Stimulated activated naive CD8-positive, alpha-beta T cell treated with anti-CD3 and anti-CD28 coated beads, Interleukin-15, amount 100 ng/mL, for 72 hours (primary cell): ENCODE data around the gene C2.

Source experiments
- ATAC-seq: fragments of 150-1000 bp; cut with Tn5 transposase; 2 replicates; pipeline ENCODE4 v1.10.0; 2021; ENCODE audit warnings: mild to moderate bottlenecking, moderate library complexity
- DNase-seq, 2 donors: peaks; one replicate each; pipeline ENCODE4 v3.0.0; 2021 to 2022
- H3K27ac Mint-ChIP-seq, 2 donors: one replicate each; pipeline ENCODE4 v1.8.0; 2022; ENCODE audit warnings: mild to moderate bottlenecking in 2 of 2, mixed read lengths in 2 of 2, moderate library complexity in 2 of 2
- H3K27me3 Mint-ChIP-seq: one replicate; pipeline ENCODE4 v1.8.0; 2022; ENCODE audit warnings: mixed read lengths
- H3K4me1 Mint-ChIP-seq: one replicate; pipeline ENCODE4 v1.8.0; 2022; ENCODE audit warnings: mild to moderate bottlenecking, mixed read lengths
- H3K4me3 Mint-ChIP-seq, 2 donors: one replicate each; pipeline ENCODE4 v1.8.0; 2022; ENCODE audit warnings: mild to moderate bottlenecking in 2 of 2, mixed read lengths in 2 of 2, moderate library complexity in 1 of 2
- H3K9me3 Mint-ChIP-seq, 2 donors: one replicate each; pipeline ENCODE4 v1.8.0; 2022; ENCODE audit warnings: mixed read lengths in 2 of 2

The C2 gene

DNA sequence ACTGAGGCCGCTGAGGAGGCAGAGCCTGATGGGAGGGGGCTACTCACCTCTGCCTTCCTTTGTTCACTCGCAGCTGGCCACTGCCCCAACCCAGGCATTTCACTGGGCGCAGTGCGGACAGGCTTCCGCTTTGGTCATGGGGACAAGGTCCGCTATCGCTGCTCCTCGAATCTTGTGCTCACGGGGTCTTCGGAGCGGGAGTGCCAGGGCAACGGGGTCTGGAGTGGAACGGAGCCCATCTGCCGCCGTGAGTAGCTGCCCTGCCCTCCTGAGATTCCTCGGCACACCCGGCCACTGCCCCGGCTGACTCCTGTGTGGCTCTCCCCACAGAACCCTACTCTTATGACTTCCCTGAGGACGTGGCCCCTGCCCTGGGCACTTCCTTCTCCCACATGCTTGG is 6.0 kb downstream of the C2 start:
- ATAC-seq (no peak), DNase-seq (no peak)
- Mint-ChIP-seq H3K27ac (no peak overlapping the region), H3K9me3 (no peaks in the 10 kb centered on the region), H3K4me1 (no peaks in the 10 kb centered on the region), H3K4me3 (no peak overlapping the region), H3K27me3 (peaks cover 15% of the 10 kb centered on the region)

DNA sequence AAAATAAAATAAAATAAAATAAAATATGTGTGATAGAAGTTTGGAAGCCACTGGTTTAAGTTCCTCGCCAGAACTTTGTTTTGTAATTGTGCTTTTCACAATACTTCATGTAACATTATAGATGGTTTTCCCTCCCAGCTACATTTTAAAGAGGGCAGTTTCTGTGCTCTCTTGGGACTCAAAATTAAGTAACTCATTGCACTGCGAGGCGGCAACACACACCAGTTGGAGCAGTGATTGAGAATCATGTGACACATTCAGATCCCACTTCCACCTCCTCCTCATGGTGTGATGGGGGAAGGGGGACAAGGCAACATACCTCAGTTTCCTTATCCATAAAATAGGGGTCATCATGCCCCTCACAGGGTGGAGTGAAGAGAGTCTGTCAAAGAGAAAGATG is 7.5 kb downstream of the C2 start:
- Mint-ChIP-seq H3K27ac (no peak overlapping the region), H3K27me3 (peaks cover 15% of the 10 kb centered on the region), H3K4me3 (no peak overlapping the region), H3K4me1 (no peaks in the 10 kb centered on the region), H3K9me3 (no peaks in the 10 kb centered on the region)
- DNase-seq = no peak
- ATAC-seq = no peak

DNA sequence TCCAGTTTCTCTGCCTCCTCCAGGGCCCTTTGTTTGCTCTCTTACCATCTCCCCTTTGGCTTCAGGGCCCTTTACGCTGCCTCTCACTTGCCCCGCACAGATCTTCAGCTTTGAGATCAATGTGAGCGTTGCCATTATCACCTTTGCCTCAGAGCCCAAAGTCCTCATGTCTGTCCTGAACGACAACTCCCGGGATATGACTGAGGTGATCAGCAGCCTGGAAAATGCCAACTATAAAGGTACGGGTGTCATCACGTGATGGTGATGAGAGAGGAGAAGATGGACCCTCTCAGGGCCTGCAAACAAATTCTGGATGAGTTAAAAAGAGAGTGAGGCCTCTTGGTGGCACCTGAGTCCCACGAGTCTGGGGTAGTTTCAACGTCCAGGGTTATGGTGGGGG is 8.3 kb downstream of the C2 start:
- Mint-ChIP-seq H3K27ac (no peak overlapping the region), H3K27me3 (peaks cover 15% of the 10 kb centered on the region), H3K4me1 (peaks cover 7% of the 10 kb centered on the region), H3K4me3 (no peak overlapping the region), H3K9me3 (no peaks in the 10 kb centered on the region)
- ATAC-seq (no peak), DNase-seq (no peak)

DNA sequence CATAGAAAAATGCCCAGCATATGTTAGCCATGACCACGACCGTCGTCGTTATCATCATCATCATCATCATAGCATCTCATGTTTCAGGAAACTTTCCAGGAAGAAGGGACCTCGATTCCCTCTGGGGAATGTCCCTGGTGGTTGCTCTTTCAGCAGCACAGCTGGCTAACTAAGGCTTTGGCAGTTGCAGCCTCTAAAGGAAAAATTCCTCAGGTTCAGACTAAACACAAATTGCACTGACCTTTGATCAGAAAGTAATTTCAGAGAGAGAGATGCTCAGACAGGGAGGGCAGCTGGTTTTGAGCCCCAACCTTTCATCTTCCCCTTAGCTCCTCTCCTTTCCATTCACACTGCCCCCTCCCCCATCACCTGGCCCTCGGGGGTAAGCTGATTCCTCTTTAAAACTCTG is 12.7 kb downstream of the C2 start:
- Mint-ChIP-seq H3K4me1 (peaks cover 10% of the 10 kb centered on the region), H3K27me3 (peaks cover 22% of the 10 kb centered on the region), H3K4me3 (no peak overlapping the region), H3K9me3 (no peaks in the 10 kb centered on the region), H3K27ac (no peak overlapping the region)
- ATAC-seq (no peak), DNase-seq (no peak)

DNA sequence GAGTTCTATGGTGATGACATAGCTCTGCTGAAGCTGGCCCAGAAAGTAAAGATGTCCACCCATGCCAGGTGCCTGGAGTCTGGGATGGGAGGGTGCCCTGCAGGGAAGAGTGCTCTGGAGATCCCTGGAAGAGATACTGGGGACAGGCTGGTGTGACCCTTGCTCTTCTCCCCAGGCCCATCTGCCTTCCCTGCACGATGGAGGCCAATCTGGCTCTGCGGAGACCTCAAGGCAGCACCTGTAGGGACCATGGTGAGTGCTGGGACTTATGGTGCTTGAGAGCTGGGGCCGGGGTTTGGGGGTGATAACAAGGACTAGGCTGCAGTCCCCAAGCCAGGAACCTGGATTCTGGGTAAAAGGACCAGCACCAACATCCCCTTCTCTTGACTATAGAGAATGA is 16.2 kb downstream of the C2 start:
- Mint-ChIP-seq H3K27me3 (peaks cover 22% of the 10 kb centered on the region), H3K4me1 (peaks cover 23% of the 10 kb centered on the region), H3K9me3 (no peaks in the 10 kb centered on the region), H3K27ac (no peak overlapping the region), H3K4me3 (no peak overlapping the region)
- ATAC-seq = no peak
- no peak for DNase-seq

DNA sequence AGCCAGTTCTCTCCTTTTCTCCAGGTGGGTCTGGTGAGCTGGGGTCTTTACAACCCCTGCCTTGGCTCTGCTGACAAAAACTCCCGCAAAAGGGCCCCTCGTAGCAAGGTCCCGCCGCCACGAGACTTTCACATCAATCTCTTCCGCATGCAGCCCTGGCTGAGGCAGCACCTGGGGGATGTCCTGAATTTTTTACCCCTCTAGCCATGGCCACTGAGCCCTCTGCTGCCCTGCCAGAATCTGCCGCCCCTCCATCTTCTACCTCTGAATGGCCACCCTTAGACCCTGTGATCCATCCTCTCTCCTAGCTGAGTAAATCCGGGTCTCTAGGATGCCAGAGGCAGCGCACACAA is 17.6 kb downstream of the C2 start:
- Mint-ChIP-seq H3K4me1 (peaks cover 23% of the 10 kb centered on the region), H3K27me3 (peaks cover 22% of the 10 kb centered on the region)
- DNase-seq = no peak

DNA sequence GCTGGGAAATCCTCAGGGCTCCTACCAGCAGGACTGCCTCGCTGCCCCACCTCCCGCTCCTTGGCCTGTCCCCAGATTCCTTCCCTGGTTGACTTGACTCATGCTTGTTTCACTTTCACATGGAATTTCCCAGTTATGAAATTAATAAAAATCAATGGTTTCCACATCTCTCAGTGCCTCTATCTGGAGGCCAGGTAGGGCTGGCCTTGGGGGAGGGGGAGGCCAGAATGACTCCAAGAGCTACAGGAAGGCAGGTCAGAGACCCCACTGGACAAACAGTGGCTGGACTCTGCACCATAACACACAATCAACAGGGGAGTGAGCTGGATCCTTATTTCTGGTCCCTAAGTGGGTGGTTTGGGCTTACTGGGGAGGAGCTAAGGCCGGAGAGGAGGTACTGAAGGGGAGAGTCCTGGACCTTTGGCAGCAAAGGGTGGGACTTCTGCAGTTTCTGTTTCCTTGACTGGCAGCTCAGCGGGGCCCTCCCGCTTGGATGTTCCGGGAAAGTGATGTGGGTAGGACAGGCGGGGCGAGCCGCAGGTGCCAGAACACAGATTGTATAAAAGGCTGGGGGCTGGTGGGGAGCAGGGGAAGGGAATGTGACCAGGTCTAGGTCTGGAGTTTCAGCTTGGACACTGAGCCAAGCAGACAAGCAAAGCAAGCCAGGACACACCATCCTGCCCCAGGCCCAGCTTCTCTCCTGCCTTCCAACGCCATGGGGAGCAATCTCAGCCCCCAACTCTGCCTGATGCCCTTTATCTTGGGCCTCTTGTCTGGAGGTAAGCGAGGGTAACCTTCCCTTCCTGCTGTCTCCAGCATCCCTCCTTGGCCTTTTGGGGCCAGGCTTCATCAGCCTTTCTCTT is 18.2 kb downstream of the C2 start, which contains the start of gene CFB:
Gene CFB, plus strand, starts transcription at position 589 of the 863 bp plus-strand sequence. Its CDS starts 127 bp downstream, at position 716.
- Mint-ChIP-seq H3K4me3 (peak within 1 kb of the TSS in 1 of 2 donors; percentile 54), H3K9me3 (no peaks in the 10 kb centered on the region), H3K4me1 (peaks cover 17% of the 10 kb centered on the region), H3K27ac (peak within 1 kb of the TSS; percentile 59 to 61), H3K27me3 (peaks cover 22% of the 10 kb centered on the region)
- peak; percentile 38 for ATAC-seq
- DNase-seq = no peak

More for the DNA sequence above, 17.6 kb downstream of the C2 start:
- H3K9me3 Mint-ChIP-seq = no peaks in the 10 kb centered on the region
- no peak overlapping the region for H3K4me3 Mint-ChIP-seq
- ATAC-seq = no peak
- H3K27ac Mint-ChIP-seq = peak overlapping the region in 1 of 2 donors; percentile 61

DNA sequence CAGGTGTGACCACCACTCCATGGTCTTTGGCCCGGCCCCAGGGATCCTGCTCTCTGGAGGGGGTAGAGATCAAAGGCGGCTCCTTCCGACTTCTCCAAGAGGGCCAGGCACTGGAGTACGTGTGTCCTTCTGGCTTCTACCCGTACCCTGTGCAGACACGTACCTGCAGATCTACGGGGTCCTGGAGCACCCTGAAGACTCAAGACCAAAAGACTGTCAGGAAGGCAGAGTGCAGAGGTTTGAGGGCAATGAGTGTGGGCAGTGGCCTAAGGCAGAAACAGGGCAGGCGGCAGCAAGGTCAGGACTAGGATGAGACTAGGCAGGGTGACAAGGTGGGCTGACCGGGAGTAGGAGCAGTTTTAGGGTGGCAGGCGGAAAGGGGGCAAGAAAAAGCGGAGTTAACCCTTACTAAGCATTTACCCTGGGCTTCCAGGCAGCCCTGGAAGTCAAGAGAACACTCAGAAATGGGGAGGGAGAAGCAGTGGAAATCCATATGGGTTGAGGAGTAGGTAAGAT is 18.9 kb downstream of the C2 start:
- peaks cover 22% of the 10 kb centered on the region for H3K27me3 Mint-ChIP-seq
- no peak for DNase-seq
- H3K4me3 Mint-ChIP-seq = no peak overlapping the region
- H3K4me1 Mint-ChIP-seq = peaks cover 16% of the 10 kb centered on the region
- H3K27ac Mint-ChIP-seq = peak overlapping the region in 1 of 2 donors; percentile 59
- no peaks in the 10 kb centered on the region for H3K9me3 Mint-ChIP-seq
- ATAC-seq = no peak

DNA sequence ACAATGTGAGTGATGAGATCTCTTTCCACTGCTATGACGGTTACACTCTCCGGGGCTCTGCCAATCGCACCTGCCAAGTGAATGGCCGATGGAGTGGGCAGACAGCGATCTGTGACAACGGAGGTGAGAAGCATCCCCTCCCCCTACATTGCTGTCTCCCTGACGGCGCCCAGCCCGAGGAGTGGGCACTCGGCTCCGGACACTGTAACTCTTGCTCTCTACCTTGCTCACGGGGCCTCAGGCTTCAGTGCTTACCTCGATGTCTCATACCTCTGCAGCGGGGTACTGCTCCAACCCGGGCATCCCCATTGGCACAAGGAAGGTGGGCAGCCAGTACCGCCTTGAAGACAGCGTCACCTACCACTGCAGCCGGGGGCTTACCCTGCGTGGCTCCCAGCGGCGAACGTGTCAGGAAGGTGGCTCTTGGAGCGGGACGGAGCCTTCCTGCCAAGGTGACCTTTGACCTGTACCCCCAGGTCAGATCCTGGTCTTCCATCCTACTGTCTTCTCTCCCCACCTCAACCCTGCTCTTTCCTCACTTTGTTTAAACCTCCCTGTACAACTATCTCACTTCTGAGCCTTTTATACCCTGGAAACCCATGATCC is 19.7 kb downstream of the C2 start:
- DNase-seq = no peak
- ATAC-seq = no peak
- no peaks in the 10 kb centered on the region for H3K9me3 Mint-ChIP-seq

DNA sequence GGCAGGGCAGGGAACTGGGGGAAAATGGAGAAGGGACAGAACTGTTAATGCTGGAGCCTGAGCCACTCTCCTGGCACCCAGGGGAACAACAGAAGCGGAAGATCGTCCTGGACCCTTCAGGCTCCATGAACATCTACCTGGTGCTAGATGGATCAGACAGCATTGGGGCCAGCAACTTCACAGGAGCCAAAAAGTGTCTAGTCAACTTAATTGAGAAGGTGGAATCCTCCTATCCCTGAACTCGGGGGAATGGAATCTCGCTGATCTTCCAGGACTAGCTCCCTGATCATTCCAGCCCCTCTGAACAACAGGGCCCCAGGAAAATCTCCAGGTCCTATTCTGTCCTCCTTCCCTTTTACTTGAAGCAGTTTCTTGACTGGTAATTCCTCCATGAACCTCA is 20.3 kb downstream of the C2 start:
- Mint-ChIP-seq H3K27me3 (peaks cover 10% of the 10 kb centered on the region), H3K4me1 (peaks cover 16% of the 10 kb centered on the region), H3K4me3 (no peak overlapping the region), H3K9me3 (no peaks in the 10 kb centered on the region), H3K27ac (no peak overlapping the region)
- ATAC-seq (no peak), DNase-seq (no peak)

More for the DNA sequence above, 19.7 kb downstream of the C2 start:
- peaks cover 17% of the 10 kb centered on the region for H3K27me3 Mint-ChIP-seq
- no peak overlapping the region for H3K27ac Mint-ChIP-seq
- no peak overlapping the region for H3K4me3 Mint-ChIP-seq
- peaks cover 16% of the 10 kb centered on the region for H3K4me1 Mint-ChIP-seq

DNA sequence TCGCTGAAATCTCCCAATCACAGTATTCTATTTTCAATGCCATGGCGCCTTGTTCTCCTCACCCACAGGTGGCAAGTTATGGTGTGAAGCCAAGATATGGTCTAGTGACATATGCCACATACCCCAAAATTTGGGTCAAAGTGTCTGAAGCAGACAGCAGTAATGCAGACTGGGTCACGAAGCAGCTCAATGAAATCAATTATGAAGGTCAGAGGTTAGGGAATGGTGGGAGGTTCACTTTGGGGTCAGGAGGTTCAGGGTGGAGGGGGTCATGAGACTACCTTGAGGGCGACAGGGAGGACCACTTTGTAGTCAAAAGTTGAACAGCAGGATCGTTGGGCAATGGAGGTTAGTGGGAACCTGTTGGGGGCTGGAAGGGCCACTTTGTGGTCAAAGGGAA is 20.8 kb downstream of the C2 start:
- no peak for DNase-seq
- H3K27ac Mint-ChIP-seq = no peak overlapping the region
- peaks cover 9% of the 10 kb centered on the region for H3K27me3 Mint-ChIP-seq
- ATAC-seq = no peak
- peaks cover 16% of the 10 kb centered on the region for H3K4me1 Mint-ChIP-seq
- H3K9me3 Mint-ChIP-seq = no peaks in the 10 kb centered on the region
- H3K4me3 Mint-ChIP-seq = no peak overlapping the region

DNA sequence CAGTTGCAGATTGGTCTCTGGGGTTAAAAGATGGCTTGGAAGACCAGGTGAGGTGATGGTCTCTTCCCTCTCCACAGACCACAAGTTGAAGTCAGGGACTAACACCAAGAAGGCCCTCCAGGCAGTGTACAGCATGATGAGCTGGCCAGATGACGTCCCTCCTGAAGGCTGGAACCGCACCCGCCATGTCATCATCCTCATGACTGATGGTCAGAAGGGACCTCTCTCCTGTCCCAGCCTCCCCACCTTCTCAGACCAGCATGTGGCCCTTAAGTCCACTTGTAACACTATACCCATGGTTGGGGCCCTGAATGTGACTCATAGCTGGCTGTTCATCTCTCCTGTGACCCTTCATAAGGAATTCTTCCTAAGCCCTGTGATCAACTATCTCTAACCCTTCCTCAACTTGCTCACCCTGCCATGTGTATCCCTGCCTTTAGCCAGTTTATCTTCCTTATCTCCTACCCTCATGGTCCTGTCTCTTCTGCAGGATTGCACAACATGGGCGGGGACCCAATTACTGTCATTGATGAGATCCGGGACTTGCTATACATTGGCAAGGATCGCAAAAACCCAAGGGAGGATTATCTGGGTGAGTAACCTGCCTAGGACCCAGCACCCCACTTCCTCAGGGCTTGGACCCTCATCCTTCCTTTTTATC is 21.4 kb downstream of the C2 start:
- Mint-ChIP-seq H3K4me1 (peaks cover 16% of the 10 kb centered on the region), H3K4me3 (no peak overlapping the region), H3K27ac (no peak overlapping the region), H3K9me3 (no peaks in the 10 kb centered on the region), H3K27me3 (peaks cover 8% of the 10 kb centered on the region)
- ATAC-seq (no peak), DNase-seq (no peak)

DNA sequence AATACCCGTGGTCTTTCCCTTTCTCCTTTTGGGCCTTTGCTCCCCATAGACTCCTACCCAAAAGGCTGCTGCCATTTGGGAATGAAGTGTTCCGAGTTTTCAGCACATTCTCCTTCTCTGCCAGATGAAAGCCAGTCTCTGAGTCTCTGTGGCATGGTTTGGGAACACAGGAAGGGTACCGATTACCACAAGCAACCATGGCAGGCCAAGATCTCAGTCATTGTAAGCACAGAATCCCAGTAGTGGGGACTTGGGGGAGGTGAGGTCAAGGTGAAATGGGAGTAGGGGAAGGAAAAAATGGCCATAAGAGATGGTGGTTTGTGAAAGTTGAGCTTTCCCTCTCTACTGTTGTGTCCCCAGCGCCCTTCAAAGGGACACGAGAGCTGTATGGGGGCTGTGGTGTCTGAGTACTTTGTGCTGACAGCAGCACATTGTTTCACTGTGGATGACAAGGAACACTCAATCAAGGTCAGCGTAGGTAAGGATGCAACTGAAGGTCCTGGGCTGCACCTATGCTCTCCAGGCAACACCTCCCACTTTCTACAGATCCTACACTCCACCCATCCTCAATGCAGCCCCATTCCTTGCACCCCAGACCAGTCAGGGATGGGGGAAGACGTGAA is 22.5 kb downstream of the C2 start:
- Mint-ChIP-seq H3K27ac (no peak overlapping the region), H3K4me3 (no peak overlapping the region), H3K27me3 (no peaks in the 10 kb centered on the region), H3K9me3 (no peaks in the 10 kb centered on the region), H3K4me1 (peaks cover 16% of the 10 kb centered on the region)
- DNase-seq (no peak), ATAC-seq (no peak)

DNA sequence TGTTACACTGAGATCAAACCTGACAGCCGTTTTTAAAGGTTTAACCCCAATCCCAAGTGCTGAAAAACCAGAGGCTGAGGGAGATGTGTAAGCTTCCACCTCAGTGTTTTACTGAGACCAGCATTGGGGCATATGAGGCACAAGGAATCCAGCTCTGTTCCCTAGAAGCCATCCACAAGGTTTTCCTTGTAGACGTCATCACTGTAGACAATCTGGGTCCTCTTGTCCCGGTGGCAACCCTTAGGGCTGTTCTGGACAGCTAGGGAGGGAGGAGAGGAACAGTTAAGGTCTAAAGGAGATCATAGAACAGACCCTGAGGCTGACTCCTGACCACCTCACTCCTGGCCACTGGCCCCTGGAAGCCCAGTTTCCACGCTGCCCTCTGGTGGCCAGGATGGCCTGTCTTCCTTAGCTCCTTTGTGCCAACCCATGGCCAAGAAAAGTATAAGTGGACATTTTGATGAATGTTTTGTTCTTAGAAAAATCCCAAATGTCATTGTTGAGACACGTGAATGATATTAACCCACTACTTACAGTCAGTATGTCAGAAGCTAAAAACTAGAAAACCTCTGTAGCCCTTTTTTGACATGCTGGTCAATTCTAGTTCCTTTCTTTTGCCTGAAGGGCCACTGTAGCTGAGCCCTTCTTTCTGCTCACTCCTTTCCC is 24.8 kb downstream of the C2 start:
- DNase-seq (peak in 1 of 2 donors; percentile 25), ATAC-seq (peak; percentile 56)
- Mint-ChIP-seq H3K4me3 (no peak overlapping the region), H3K27ac (peak overlapping the region in 1 of 2 donors; percentile 34), H3K9me3 (no peaks in the 10 kb centered on the region), H3K4me1 (peaks cover 4% of the 10 kb centered on the region), H3K27me3 (no peaks in the 10 kb centered on the region)

DNA sequence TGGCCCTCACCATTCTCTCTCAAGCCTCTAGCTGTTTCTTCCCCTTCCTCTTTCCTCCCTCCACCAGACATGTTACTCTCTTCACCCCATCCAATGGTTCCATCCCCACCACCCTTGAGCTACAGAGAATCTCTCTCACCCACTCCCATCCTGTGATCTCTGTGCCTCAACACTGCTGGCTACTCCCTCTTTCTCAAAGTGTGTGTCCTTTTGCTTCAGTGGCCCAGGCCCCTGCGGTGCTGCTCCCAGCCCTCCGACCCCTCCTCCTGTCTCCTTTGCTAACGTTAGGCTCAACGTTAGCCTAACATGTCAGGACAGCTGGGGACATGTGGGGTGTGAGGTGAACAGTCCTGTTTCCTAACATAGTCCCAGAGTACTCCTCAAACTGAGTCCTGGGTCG is 25.4 kb downstream of the C2 start:
- DNase-seq = no peak
- Mint-ChIP-seq H3K27me3 (no peaks in the 10 kb centered on the region), H3K27ac (peak overlapping the region; percentile 34 to 81), H3K4me3 (no peak overlapping the region), H3K9me3 (no peaks in the 10 kb centered on the region), H3K4me1 (peaks cover 10% of the 10 kb centered on the region)
- ATAC-seq = no peak
